T-helper 2 cell treated with Interferon-gamma antibody and Interleukin-4, amounts not matched to agents 100 ng/mL and 5 ng/mL, for 36 hours (primary cell): ENCODE results near the gene CASKIN1. TPM values are rescaled to one million over a fixed set of nuclear protein-coding genes. Genes with fewer than 3 reads are reported as not detected.

Experiments used
- intact Hi-C: fragments of 100-400 bp; cut with micrococcal nuclease; formaldehyde crosslinking; loops from one replicate; pipeline ENCODE4 v1.15.1; 2023
- total RNA-seq: library from RNA; stranded (reverse); gene quantifications from 2 replicates; pipeline ENCODE4 v1.2.3, GENCODE V29; 2022

CASKIN1 gene
- total RNA-seq, 1 donor from 2014 or later, result 0.16 TPM

DNA sequence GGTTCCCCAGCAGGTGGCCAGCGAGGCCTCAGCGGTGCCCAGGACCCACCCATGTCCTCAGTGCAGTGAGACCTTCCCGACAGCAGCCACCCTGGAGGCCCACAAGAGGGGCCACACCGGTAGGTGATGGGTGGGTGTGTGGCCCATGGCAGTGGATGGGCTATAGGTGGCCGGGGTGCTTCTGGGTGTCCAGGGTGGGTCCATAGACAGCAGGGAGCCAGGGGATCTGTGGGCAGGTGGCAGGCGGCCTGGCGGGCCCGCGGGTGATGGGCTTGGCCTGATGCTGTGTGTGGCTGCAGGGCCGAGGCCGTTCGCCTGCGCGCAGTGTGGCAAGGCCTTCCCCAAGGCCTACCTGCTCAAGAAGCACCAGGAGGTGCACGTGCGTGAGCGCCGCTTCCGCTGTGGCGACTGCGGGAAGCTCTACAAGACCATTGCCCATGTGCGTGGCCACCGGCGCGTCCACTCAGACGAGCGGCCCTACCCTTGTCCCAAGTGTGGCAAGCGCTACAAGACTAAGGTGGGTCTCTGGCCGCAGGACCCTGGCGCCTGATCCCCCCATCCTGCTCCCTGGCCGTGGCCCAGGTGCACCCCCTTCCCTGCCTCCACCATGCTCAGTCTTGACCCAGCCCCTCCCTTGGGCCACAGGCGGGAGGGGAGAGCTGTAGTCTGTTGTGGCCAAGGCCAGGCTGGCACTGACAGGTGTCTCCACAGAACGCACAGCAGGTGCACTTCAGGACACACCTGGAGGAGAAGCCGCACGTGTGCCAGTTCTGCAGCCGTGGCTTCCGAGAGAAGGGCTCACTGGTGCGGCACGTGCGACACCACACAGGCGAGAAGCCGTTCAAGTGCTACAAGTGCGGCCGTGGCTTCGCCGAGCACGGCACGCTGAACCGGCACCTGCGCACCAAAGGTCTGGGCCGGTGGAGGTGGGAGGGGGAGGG, 37.7 kb upstream of the CASKIN1 start:
- intact Hi-C loops, result no loop called here

DNA sequence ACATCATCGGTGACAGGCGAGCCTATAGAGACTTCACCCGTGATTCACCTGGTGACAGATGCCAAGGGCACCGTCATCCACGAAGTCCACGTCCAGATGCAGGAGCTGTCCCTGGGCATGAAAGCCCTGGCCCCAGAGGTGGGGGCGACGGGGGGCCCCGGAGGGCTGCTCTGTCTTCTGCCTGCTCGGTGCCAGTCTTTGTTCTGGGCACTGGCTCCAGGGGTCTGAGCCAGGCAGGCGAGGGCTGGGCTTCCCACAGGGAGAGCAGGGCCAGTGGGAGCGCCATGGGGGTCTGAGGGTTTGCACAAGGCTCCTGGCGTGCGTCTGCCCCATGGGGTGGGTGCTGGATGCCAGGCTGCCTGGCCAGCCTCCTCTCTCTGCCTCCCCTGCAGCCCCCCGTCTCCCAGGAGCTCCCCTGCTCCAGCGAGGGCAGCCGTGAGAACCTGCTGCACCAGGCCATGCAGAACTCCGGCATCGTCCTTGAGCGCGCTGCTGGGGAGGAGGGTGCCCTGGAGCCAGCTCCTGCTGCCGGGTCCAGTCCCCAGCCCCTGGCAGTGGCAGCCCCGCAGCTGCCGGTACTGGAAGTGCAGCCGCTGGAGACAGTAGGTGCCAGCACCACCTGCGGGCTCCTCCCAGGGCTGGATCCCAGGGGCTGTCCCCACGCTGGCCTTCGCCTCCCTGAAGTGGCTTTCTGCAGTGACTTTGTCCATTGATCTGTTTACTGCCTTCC, 36.8 kb upstream of the CASKIN1 start:
- intact Hi-C loops, result no loop called here

GRCh38 chr16:2232094-2232990, 35.9 kb upstream of the CASKIN1 start:
- intact Hi-C loops, result no loop called here

GRCh38 chr16:2231016-2231931, 34.9 kb upstream of the CASKIN1 start:
- intact Hi-C loops, result no loop called here

DNA sequence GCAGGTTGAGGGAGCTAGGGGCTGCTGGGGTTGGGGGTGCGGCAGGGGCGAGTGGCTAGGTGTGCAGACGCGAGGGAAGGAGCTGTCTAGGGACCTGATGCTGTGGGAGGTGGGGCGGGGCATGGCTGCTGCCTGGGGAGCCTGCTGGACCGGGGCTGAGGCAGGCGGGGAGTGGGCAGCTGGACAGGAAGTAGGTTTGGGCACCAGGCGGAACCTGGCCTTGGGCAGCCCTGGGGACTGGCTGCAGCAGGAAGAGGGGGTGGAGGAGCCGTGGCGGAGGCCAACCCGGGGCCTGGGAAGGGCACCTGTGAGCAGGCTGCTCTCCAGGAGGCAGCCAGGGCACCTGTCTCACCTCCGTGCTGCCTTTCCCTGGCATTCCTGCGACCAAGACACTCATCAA, 34.0 kb upstream of the CASKIN1 start:
- intact Hi-C loops, result no loop called here

DNA sequence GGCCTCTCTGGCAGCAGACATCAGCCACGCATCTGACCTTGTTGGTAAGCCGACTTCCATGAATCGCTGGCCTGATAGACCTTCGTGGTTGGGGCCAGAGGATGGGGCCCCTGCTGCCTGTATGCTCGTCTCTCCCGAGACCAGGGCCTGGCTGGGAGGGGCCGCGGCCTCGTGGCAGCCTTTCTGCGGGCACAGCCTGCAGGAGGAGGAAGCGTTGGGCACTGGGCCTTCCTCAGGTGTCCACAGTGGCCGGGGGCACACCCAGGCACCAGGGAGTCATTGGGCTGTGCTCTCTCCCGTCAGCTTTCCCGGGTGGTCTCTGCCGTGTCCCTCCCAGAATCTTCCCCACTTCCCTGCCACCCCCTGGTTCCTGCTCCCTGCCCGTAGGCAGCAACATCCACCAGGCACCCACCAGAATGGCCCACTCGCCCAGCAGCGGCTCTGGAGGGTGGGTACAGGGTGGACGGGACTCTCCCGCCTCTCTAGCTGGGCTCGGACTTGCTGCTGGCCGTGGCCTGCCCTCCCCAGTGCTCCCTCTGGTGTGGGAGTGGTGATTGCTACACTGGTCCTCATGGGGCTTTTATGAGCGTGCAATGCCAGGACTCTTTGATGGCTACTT, 33.3 kb upstream of the CASKIN1 start:
- intact Hi-C loops, result no loop called here

GRCh38 chr16:2229091-2229490, 32.7 kb upstream of the CASKIN1 start:
- intact Hi-C loops, result no loop called here

DNA sequence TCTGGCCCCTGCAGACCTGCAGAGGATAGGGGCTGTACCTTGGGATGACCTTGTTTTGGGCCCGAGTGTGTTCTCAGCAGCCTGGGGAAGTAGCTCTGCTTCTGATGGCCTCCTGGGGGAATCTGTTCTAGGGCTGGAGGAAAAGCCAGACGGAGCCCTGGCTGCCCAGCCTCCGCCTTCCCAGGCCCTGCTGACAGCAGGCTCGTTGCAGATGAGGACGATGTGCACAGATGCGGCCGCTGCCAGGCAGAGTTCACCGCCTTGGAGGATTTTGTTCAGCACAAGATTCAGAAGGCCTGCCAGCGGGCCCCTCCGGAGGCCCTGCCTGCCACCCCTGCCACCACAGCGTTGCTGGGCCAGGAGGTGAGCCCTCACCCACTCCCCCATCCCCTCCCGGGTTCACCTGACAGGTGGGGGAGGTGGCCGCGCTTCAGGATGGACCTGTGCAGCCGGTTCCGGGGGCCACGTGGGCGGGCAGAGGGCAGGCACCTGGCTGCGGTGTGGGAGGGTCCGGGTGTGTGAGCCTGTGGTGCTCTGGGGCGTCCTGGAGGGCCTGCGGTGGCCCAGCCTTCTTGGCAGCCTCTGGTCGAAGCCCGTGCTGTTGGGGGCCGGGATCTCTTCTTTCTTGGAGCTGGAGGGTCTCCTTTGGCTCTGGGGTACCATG, 31.9 kb upstream of the CASKIN1 start:
- intact Hi-C loops, result no loop called here

GRCh38 chr16:2226918-2227317, 30.5 kb upstream of the CASKIN1 start:
- intact Hi-C loops, result no loop called here

- intact Hi-C loops, result no loop called here
Measured at GRCh38 chr16:2226245-2226793, 29.9 kb upstream of the CASKIN1 start.

GRCh38 chr16:2223942-2224486, 27.6 kb upstream of the CASKIN1 start:
- intact Hi-C loops, result loop anchor here (1.0 to 2.0 kb wide), 3 partner anchors 9 to 205 kb away; partner anchors contain the start of genes CCNF and ECI1

DNA sequence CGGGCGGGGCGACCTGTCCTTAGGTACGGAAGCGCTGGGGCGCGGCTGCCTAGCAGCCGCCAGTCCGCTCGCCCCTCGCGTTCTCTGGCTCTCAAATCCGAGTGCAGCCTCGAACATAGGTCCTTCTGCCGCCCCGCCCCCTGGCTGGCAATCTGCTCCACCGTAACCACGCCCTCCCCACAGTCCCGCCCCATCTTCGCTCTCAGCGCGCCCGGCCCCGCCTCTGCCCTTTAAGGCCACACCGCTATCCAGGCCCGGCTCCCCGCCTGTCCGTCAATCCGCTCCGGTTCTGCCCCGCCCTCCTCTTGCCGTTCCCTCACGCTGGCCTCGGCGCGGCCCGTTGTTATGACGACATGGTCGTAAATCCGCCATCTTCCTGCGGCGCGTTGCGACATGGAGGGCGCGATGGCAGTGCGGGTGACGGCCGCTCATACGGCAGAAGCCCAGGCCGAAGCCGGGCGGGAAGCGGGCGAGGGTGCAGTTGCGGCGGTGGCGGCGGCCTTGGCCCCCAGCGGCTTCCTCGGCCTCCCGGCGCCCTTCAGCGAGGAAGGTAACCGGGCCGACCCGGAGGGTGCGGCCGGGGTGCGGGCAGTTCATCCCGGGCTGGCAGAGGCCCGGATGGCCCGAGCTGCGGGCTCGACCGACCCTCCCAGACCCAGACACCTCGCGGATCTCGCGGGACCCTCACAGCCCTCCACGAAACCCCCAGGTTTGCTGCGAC, 27.0 kb upstream of the CASKIN1 start, which contains the start of gene E4F1:
E4F1 (plus strand) TSS at position 371 of the 721 bp plus-strand sequence; CDS start at position 394, 23 bp downstream.
- intact Hi-C loops, result loop anchor here (1.0 to 2.0 kb wide), 3 partner anchors 8 to 206 kb away; partner anchors contain the start of genes CCNF and ECI1

- intact Hi-C loops, result no loop called here
Measured at GRCh38 chr16:2216330-2216729, 19.9 kb upstream of the CASKIN1 start.

- intact Hi-C loops, result loop anchor here (2.0 to 5.0 kb wide), 2 partner anchors 38 to 54 kb away; partner anchors contain the start of genes ECI1 and RNPS1
Measured at GRCh38 chr16:2214719-2214968, 18.2 kb upstream of the CASKIN1 start, which contains the start of gene PGP. TSS of gene PGP (minus strand) at chr16:2214840. CDS start at chr16:2214777, 63 bp downstream.

DNA sequence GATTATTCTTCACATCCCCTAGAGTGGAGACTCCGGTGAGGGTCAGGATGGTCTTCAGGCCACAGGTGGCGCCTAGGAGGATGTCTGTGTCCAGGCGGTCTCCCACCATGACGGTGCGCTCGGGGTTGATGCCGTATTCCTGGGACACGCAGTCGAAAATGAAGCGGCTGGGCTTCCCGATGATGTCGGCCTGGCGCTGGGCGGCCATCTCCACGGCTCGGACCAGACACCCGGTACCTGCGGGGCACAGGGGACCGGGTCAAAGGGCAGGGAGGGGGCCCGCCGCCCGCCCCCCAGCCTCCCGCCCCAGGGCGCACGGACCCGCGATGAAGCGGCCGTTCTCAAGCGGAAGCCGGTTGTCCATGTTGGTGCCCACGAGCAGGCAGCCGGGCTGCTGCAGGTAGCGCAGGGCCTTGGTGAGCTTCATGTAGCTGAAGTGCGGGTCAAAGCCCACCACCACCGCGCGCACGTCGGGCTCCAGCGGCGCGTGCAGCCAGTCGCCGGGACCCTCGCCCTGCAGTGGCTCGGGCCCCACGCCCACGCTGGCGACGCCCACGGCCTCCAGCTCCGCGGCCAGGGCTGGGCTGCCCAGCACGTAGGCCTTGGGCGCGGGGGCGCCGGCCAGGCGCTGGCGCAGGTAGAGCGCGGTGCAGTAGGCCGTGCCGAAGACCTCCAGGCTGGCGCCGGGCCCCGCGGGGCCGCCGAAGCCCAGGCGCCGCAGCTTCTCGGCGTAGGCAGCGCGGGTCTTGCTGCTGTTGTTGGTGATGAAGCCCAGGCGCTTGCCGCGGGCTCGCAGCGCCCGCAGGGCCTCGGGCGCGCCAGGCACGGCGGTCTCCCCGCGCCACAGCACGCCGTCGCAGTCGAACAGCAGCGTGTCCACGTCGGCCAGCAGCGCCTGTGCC, 17.7 kb upstream of the CASKIN1 start:
- intact Hi-C loops, result loop anchor here (2.0 to 5.0 kb wide), 2 partner anchors 38 to 55 kb away; partner anchors contain the start of genes ECI1 and RNPS1
